Bronchus fibroblast of lung (primary cell): ENCODE measurements around the gene RIMS1. TPM values are rescaled to one million over a fixed set of nuclear protein-coding genes. Genes with fewer than 3 reads are reported as not detected.

Experiments used
- total RNA-seq: library from RNA; depleted of rRNA; stranded (reverse); fragments of >200 nt; gene quantifications from 2 replicates; pipeline ENCODE4 v1.2.3, GENCODE V29; 2015

RIMS1 gene
- under 0.01 and 0.45 TPM in 2 replicates for total RNA-seq

GRCh38 chr6:71886184-71887005, at the start of gene RIMS1:
TSS of gene RIMS1 (plus strand) at chr6:71886550. CDS start at chr6:71887024, 474 bp downstream.

